ENCODE results near the gene CBY2.

DNA sequence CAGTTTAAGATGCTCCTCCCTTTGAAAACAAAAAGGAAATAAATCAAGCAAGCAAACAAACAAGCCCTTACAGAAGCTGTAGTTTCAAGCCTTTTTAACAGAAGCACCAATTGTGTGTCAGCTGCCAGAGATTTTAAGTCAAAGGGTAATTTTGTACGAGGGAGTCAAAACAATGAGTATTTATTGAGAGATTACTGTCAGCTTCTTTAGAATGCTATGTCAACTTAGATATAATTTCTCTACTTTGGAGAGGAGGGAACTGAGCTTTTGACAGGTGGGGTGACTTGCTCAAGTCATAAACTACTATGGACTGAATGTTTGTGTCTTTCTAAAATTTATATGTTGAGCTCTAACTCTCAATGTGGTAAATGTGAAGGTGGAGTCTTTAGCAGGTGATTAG lies 10.5 kb upstream of the CBY2 start:
- TF ChIP-seq, protein P1, sequence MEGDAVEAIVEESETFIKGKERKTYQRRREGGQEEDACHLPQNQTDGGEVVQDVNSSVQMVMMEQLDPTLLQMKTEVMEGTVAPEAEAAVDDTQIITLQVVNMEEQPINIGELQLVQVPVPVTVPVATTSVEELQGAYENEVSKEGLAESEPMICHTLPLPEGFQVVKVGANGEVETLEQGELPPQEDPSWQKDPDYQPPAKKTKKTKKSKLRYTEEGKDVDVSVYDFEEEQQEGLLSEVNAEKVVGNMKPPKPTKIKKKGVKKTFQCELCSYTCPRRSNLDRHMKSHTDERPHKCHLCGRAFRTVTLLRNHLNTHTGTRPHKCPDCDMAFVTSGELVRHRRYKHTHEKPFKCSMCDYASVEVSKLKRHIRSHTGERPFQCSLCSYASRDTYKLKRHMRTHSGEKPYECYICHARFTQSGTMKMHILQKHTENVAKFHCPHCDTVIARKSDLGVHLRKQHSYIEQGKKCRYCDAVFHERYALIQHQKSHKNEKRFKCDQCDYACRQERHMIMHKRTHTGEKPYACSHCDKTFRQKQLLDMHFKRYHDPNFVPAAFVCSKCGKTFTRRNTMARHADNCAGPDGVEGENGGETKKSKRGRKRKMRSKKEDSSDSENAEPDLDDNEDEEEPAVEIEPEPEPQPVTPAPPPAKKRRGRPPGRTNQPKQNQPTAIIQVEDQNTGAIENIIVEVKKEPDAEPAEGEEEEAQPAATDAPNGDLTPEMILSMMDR (IDR thresholded peaks at IDR 0.05): no peak
- no peak for TF ChIP-seq POLR2A (IDR thresholded peaks at IDR 0.05)
